ENCODE measurements around the gene TBK1. TPM values are rescaled to one million over a fixed set of nuclear protein-coding genes. Genes with fewer than 3 reads are reported as not detected.
"Not testable (repeated sequence)": the region's sequence is repeated elsewhere in the genome, so short reads cannot be mapped to it uniquely, and the experiment has no call there.

The TBK1 gene
- total RNA-seq, 1 donor from 2014 or later, result 11.5 TPM

GRCh38 chr12:64530566-64530965 is 78.6 kb downstream of the TBK1 start:
- Histone ChIP-seq H3K27me3 (ENCODE audit: low read depth) (no peaks in the 10 kb centered on the region), H3K4me1 (no peaks in the 10 kb centered on the region), H3K36me3 (no peaks in the 10 kb centered on the region), H3K4me3 (no peak overlapping the region), H3K27ac (replicated peaks) (no peak overlapping the region), H3K9me3 (replicated peaks) (no peaks in the 10 kb centered on the region)
- TF ChIP-seq CTCF (IDR thresholded peaks at IDR 0.05; ENCODE audit: borderline replicate concordance), result no peak
- intact Hi-C loops (cut with micrococcal nuclease), result no loop called here
- no peak for DNase-seq

- no peaks in the 10 kb centered on the region for H3K27me3 ChIP-seq (ENCODE audit: low read depth)
- no peaks in the 10 kb centered on the region for H3K36me3 ChIP-seq
- no peak for DNase-seq
- H3K4me1 ChIP-seq, result no peaks in the 10 kb centered on the region
- H3K9me3 ChIP-seq (replicated peaks), result no peaks in the 10 kb centered on the region
- H3K4me3 ChIP-seq, result no peak overlapping the region
- intact Hi-C loops (cut with micrococcal nuclease), result no loop called here
- no peak overlapping the region for H3K27ac ChIP-seq (replicated peaks)
- no peak for TF ChIP-seq CTCF (IDR thresholded peaks at IDR 0.05; ENCODE audit: borderline replicate concordance)
Measured at GRCh38 chr12:64531665-64532334, 79.9 kb downstream of the TBK1 start.

GRCh38 chr12:64532734-64533351 is 80.9 kb downstream of the TBK1 start:
- no peak for DNase-seq
- no peak overlapping the region for H3K4me3 ChIP-seq
- intact Hi-C loops (cut with micrococcal nuclease), result no loop called here
- no peak overlapping the region for H3K27ac ChIP-seq (replicated peaks)
- no peaks in the 10 kb centered on the region for H3K9me3 ChIP-seq (replicated peaks)
- no peaks in the 10 kb centered on the region for H3K36me3 ChIP-seq
- no peak for TF ChIP-seq CTCF (IDR thresholded peaks at IDR 0.05; ENCODE audit: borderline replicate concordance)
- no peaks in the 10 kb centered on the region for H3K4me1 ChIP-seq
- H3K27me3 ChIP-seq (ENCODE audit: low read depth), result no peaks in the 10 kb centered on the region

- intact Hi-C loops (cut with micrococcal nuclease), result no loop called here
- H3K27me3 ChIP-seq (ENCODE audit: low read depth), result no peaks in the 10 kb centered on the region
Measured at GRCh38 chr12:64534672-64535199, 82.8 kb downstream of the TBK1 start.

GRCh38 chr12:64538121-64538520 is 86.2 kb downstream of the TBK1 start:
- no peak overlapping the region for H3K4me3 ChIP-seq
- no peak for TF ChIP-seq CTCF (IDR thresholded peaks at IDR 0.05; ENCODE audit: borderline replicate concordance)
- H3K27me3 ChIP-seq (ENCODE audit: low read depth), result no peaks in the 10 kb centered on the region
- H3K9me3 ChIP-seq (replicated peaks), result no peaks in the 10 kb centered on the region
- no peak for DNase-seq
- no peaks in the 10 kb centered on the region for H3K36me3 ChIP-seq
- intact Hi-C loops (cut with micrococcal nuclease), result no loop called here
- no peaks in the 10 kb centered on the region for H3K4me1 ChIP-seq
- no peak overlapping the region for H3K27ac ChIP-seq (replicated peaks)

More at GRCh38 chr12:64534672-64535199, 82.8 kb downstream of the TBK1 start:
- H3K36me3 ChIP-seq, result no peaks in the 10 kb centered on the region
- no peak for DNase-seq
- no peak overlapping the region for H3K27ac ChIP-seq (replicated peaks)
- no peaks in the 10 kb centered on the region for H3K9me3 ChIP-seq (replicated peaks)
- H3K4me3 ChIP-seq, result no peak overlapping the region
- H3K4me1 ChIP-seq, result no peaks in the 10 kb centered on the region
- no peak for TF ChIP-seq CTCF (IDR thresholded peaks at IDR 0.05; ENCODE audit: borderline replicate concordance)

GRCh38 chr12:64542409-64543047 is 90.6 kb downstream of the TBK1 start:
- H3K27me3 ChIP-seq (ENCODE audit: low read depth); H3K4me3 ChIP-seq; DNase-seq; H3K9me3 ChIP-seq (replicated peaks); H3K27ac ChIP-seq (replicated peaks); intact Hi-C loops (cut with micrococcal nuclease); H3K36me3 ChIP-seq; H3K4me1 ChIP-seq: not testable (repeated sequence)
